Right lobe of liver (tissue), 4 donors: ENCODE results near the gene KLHL15.

ENCODE experiments used
- CTCF ChIP-seq, 4 donors: fragments of 200-600 bp in 3 of 4; fragments of 450-650 bp in 1 of 4; IDR thresholded peaks; one replicate each; pipeline versions ENCODE4 v1.5.1 to v1.8.0; 2016 to 2022; ENCODE audit warnings: antibody characterized with exemption in 4 of 4, mild to moderate bottlenecking in 2 of 4
- POLR2A ChIP-seq: fragments of 450-650 bp; IDR thresholded peaks from one replicate; pipeline ENCODE4 v1.6.1; 2017; ENCODE audit warnings: antibody characterized with exemption, mild to moderate bottlenecking
- donor health status: DM: no; HTN: no; CAD: no.
- donor health status: DM: no; HTN: no; CAD: no.
- donor health status: DM: no; HTN: yes; CAD: no.

GRCh38 chrX:23981222-23981621, 45.8 kb downstream of the KLHL15 start:
- no peak for TF ChIP-seq CTCF (IDR thresholded peaks at IDR 0.05)
- no peak for TF ChIP-seq POLR2A
